Mucosa of rectum (tissue), 2 donors: ENCODE measurements around the gene TIMM44.
A peak's percentile ranks its signal among the peaks of the same experiment; 100 is the strongest.

Experiments
- H3K27ac ChIP-seq, 2 donors: one replicate each; pipeline ENCODE4 v1.7.0; 2013; ENCODE audit warnings: inconsistent platforms in 2 of 2, low read depth in 2 of 2, low read length in 2 of 2
- H3K27me3 ChIP-seq, 2 donors: one replicate each; pipeline ENCODE4 v1.7.0; 2013; ENCODE audit warnings: low read length in 2 of 2; ENCODE audit not compliant: control insufficient read depth in 2 of 2, insufficient read depth in 2 of 2
- H3K36me3 ChIP-seq, 2 donors: one replicate each; pipeline ENCODE4 v1.7.0; 2013; ENCODE audit warnings: low read length in 2 of 2; ENCODE audit not compliant: control insufficient read depth in 2 of 2, insufficient read depth in 2 of 2
- H3K4me1 ChIP-seq, 2 donors: one replicate each; pipeline ENCODE4 v1.7.0; 2013; ENCODE audit warnings: low read length in 2 of 2, mild to moderate bottlenecking in 1 of 2; ENCODE audit not compliant: control insufficient read depth in 2 of 2, insufficient read depth in 2 of 2
- H3K4me3 ChIP-seq, 2 donors: one replicate each; pipeline ENCODE4 v1.7.0; 2013; ENCODE audit warnings: low read length in 2 of 2
- H3K9ac ChIP-seq, 2 donors: one replicate each; pipeline ENCODE4 v1.7.0; 2013; ENCODE audit warnings: low read length in 2 of 2, low read depth in 1 of 2, mild to moderate bottlenecking in 1 of 2
- H3K9me3 ChIP-seq, 2 donors: one replicate each; pipeline ENCODE4 v1.7.0; 2013; ENCODE audit warnings: low read length in 2 of 2; ENCODE audit not compliant: control insufficient read depth in 2 of 2
- donor health status: healthy.
- donor health status: Normal muscosa, but diverticular disease.

The TIMM44 gene

DNA sequence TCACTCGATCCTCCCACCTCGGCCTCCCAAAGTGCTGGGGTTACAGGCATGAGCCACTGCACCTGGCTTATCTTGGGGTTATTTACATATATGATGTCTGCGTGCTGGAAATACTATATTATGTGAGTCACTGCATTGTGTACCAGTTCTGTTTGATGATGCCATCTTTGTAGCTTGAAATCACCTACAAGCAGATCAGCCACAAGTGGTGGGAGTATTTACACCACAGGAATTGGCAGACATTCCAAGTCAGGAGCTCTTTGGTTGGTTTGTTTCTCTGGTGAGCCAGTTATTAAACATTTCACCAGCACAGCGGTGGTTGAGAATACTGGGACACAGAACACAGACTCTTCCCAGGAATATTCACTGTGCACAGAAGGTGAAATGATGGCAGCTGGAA, 4.5 kb upstream of the TIMM44 start:
- Histone ChIP-seq H3K9me3 (no peaks in the 10 kb centered on the region), H3K27me3 (no peaks in the 10 kb centered on the region), H3K4me3 (no peak overlapping the region), H3K27ac (no peak overlapping the region), H3K4me1 (peaks cover 4 to 7% of the 10 kb centered on the region in 2 donors), H3K36me3 (no peaks in the 10 kb centered on the region), H3K9ac (no peak overlapping the region)

DNA sequence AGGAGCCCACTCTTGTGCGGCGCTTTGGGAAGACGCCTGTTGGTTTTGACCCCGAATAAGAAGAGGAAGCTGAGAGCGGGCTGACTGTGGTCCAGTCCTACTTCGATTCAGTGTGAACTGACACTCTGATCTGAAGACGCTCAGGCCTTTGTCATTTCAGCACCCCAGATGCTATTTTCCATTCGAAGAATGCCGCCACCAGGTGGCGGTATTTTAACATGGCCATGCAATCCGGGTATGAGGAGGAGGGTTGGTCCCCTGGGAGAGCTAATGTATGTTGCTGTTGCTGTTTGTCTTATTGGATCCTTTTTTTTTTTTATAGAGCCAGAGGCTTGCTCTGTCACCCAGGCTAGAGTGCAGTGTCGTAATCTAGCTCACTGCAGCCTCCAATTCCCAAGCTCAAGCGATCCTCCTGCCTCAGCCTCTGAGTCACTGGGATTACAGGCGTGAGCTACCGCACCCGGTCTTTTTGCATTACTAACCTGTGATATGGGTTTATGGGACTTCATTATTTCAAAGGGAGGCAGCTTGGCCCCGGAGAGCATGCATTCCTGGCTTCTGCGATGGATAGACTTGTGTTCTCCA, 803 bp upstream of the TIMM44 start:
- peak overlapping the region; percentile 55 to 71 for H3K9ac ChIP-seq
- no peaks in the 10 kb centered on the region for H3K9me3 ChIP-seq

DNA sequence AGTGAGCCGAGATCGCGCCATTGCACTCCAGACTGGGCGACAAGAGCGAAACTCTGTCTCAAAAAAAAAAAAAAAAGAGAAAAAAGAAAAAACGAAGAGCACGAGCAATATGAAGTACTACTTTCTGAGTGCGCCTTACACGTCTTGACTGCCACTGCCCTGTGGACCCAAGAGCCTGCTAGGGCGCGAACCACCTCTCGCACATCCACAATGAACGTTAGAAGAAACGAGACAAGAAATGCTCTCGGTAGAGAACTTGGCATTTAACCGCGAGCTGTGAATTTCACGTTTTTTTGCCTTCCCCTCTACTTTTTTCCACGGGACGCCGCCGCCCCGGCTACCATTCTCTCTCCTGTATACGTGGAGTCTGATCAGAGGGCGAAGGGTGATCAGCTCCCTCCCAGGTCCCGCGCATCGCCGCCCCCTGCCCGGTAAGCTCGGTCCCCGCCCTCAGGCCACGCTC, 454 bp downstream of the TIMM44 start:
- H3K4me3 ChIP-seq = peak overlapping the region; percentile 93 to 96
- no peaks in the 10 kb centered on the region for H3K27me3 ChIP-seq
- H3K4me1 ChIP-seq = peaks cover 7 to 12% of the 10 kb centered on the region in 2 donors
- H3K9ac ChIP-seq = peak overlapping the region; percentile 98 to 99
- no peaks in the 10 kb centered on the region for H3K9me3 ChIP-seq
- peaks cover 13 to 16% of the 10 kb centered on the region in 2 donors for H3K36me3 ChIP-seq
- peak overlapping the region; percentile 93 to 97 for H3K27ac ChIP-seq

More for the DNA sequence above, 803 bp upstream of the TIMM44 start:
- Histone ChIP-seq H3K36me3 (peaks cover 11 to 13% of the 10 kb centered on the region in 2 donors), H3K4me3 (peak overlapping the region; percentile 52 to 90), H3K27ac (peak overlapping the region; percentile 67 to 85), H3K4me1 (peaks cover 7 to 12% of the 10 kb centered on the region in 2 donors), H3K27me3 (no peaks in the 10 kb centered on the region)

DNA sequence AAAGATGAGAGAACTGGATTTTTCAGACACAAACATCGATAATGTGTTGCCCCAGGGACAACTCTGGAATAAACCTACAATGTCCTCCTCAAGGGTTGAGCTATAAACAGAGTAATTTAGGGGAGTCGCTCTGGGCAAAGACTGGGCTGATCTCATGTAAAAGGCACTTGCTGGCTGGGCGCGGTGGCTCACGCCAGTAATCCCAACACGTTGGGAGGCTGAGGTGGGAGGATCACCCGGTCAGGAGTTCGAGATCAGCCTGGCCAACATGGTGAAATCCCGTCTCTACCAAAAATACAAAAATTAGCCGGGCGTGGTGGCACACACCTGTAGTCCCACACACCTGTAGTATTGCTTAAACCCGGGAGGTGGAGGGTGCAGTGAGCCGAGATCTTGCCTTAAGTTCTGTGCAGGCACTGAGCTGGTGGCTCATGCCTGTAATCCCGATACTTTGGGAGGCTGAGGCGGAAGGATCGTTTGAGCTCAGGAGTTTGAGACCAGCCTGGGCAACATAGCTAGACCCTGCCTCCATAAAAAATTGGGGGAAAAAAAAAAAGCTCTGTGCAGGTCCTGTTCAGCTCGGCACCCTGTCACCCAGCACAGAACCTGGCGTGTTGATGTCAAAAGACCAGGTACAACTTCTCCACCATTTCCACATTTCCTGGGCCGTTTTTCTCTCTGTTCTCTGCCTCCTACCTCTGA, 1.4 kb downstream of the TIMM44 start:
- no peak overlapping the region for H3K27ac ChIP-seq
- no peaks in the 10 kb centered on the region for H3K27me3 ChIP-seq
- H3K9ac ChIP-seq = peak overlapping the region in 1 of 2 donors; percentile 24
- H3K4me1 ChIP-seq = peaks cover 7 to 12% of the 10 kb centered on the region in 2 donors
- H3K9me3 ChIP-seq = no peaks in the 10 kb centered on the region
- peaks cover 20 to 21% of the 10 kb centered on the region in 2 donors for H3K36me3 ChIP-seq
- H3K4me3 ChIP-seq = peak overlapping the region in 1 of 2 donors; percentile 93

DNA sequence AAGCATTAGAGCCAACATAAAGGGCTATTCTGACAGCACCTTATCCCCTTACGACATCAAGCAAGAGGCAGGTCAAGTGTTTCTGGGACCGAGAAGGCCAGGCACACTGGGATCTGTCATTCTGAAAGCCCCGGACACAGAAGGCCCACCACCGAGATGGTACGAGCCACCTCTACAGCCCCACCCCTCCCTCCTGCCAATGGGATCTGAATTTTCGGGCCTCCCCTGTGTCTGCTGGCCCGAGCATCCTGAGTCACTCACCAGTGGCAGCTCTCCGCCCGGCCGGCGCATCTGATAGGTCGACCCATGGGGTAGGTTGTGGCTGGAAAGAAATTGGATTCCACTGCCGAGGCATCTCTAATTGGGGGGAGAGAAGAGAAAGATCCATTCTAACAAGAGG, 2.6 kb downstream of the TIMM44 start:
- Histone ChIP-seq H3K27ac (no peak overlapping the region), H3K4me1 (peaks cover 7 to 12% of the 10 kb centered on the region in 2 donors), H3K27me3 (no peaks in the 10 kb centered on the region), H3K9ac (no peak overlapping the region), H3K36me3 (peaks cover 20 to 28% of the 10 kb centered on the region in 2 donors), H3K4me3 (no peak overlapping the region), H3K9me3 (no peaks in the 10 kb centered on the region)

DNA sequence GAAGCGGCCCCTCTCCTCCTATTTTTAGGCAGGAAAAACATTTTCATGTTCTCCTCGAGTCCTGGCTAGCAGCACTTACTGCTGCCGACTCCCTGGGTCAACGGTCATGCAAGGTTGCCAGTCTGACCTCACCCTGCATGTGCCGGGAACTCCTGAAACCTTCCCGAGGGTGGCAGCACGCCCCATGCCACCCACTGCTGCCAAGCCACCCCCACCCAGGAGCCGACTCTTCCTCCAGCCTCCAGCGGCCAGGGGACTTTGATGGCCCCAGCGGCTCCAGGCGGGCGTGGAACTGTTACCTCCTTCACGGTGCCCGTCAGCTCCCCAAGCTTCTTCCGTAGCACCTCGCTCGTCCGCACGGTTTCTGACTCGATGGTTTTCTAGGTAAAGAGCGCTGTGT, 8.7 kb downstream of the TIMM44 start:
- Histone ChIP-seq H3K27me3 (no peaks in the 10 kb centered on the region), H3K9ac (no peak overlapping the region), H3K4me1 (peaks cover 0 to 4% of the 10 kb centered on the region in 2 donors), H3K36me3 (peaks cover 48 to 58% of the 10 kb centered on the region in 2 donors), H3K9me3 (no peaks in the 10 kb centered on the region), H3K27ac (no peak overlapping the region), H3K4me3 (no peak overlapping the region)

DNA sequence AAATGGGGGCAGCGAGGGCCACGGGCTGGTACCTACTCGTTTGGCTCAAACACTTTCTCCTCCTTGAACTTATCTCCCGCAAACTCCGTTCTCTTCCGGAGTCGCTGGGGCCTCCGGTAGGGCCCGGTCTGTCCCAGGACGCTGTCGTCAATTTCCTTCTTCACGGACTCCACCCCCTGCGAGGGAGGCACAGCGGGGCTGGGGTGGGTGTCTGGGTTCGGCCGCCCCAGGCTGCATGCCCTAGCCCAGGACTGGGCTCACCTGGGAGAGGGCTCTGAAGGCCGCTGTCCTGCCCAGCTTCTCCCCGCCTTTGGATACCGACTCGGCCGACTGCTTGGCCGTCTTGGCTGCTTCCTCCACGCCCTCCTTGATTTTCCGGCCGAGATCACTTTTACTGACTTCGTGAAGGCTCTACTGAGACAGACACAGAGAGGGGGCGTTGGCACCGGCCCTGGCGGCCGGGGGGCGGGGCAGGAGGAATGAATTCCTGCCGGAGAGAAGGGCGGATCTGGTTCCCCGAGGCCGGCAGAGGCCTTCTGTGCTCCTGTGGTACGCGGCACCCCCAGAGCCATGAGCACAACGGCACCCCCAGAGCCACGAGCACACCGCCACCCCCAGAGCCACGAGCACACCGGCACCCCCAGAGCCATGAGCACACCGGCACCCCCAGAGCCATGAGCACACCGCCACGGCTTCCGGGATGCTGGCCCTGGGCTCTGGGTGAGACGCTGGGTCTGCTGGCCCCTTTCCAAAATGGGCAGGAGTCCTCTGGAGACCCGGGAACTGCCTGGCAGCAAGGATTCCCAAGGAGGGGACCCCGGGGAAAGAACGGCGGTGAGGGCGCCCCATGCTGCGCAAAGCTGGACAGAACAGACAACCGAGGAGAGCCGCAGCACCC, 9.4 kb downstream of the TIMM44 start:
- Histone ChIP-seq H3K36me3 (peaks cover 48 to 57% of the 10 kb centered on the region in 2 donors), H3K9me3 (no peaks in the 10 kb centered on the region), H3K4me3 (no peak overlapping the region), H3K9ac (no peak overlapping the region), H3K4me1 (peaks cover 0 to 5% of the 10 kb centered on the region in 2 donors), H3K27ac (no peak overlapping the region), H3K27me3 (no peaks in the 10 kb centered on the region)

DNA sequence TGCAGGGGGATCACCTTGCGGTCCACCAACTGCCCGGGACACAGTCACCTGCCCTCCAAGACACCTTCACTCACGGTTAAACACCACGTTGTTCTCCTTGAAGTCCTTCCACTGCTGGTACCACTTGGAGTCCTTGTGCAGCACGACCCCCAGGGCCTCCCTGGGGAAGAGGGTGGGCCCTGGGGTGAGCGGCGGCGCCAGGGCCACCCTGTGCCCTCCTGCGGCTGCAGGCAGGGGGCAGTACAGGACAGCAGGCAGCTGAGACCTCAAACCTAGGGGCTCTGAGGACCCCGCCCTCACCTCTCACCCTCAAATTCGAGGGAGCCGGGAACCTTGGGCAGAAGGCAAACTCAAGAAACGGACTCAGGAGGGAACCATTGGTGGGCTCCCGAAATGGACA, 10.1 kb downstream of the TIMM44 start:
- Histone ChIP-seq H3K27me3 (no peaks in the 10 kb centered on the region), H3K27ac (no peak overlapping the region), H3K9ac (no peak overlapping the region), H3K4me3 (no peak overlapping the region), H3K9me3 (no peaks in the 10 kb centered on the region), H3K36me3 (peaks cover 48 to 53% of the 10 kb centered on the region in 2 donors), H3K4me1 (peaks cover 0 to 7% of the 10 kb centered on the region in 2 donors)

DNA sequence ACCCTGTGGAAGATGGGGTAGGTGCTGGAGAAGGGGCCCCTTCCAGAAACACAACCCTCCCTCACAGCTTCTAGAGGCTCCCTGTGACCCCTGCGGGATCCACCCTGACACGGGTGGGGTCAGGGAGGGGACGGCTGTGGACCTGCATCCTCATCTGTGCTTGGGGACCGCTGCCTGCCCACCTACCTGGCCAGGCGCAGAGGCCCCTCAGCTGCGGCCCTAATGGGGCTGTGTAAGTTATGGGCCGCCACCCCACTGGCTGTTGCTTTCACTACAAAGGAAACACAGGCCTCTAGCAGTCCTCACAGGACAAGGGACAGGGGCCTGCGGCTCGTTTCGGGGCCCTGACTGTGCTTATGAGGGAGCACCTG, 10.6 kb downstream of the TIMM44 start:
- no peak overlapping the region for H3K9ac ChIP-seq
- H3K36me3 ChIP-seq = peaks cover 47 to 53% of the 10 kb centered on the region in 2 donors
- no peak overlapping the region for H3K27ac ChIP-seq
- H3K4me3 ChIP-seq = no peak overlapping the region
- H3K27me3 ChIP-seq = no peaks in the 10 kb centered on the region
- peaks cover 0 to 7% of the 10 kb centered on the region in 2 donors for H3K4me1 ChIP-seq
- H3K9me3 ChIP-seq = no peaks in the 10 kb centered on the region
